AG09309 (cell line): ENCODE measurements around the gene SRD5A1.

Experiments used
- DNase-seq: peaks from one replicate; pipeline ENCODE4 v3.0.0-alpha.2; 2010; ENCODE audit warnings: low read depth
- H3K4me3 ChIP-seq: 2 replicates; pipeline ENCODE4 v1.5.1; 2011; ENCODE audit warnings: mild to moderate bottlenecking, low read depth, low read length, moderate library complexity; ENCODE audit not compliant: control insufficient read depth
- TF ChIP-seq, protein P1 (sequence below): IDR thresholded peaks from 2 replicates; pipeline ENCODE4 v1.5.1; 2011; ENCODE audit warnings: mild to moderate bottlenecking, low read depth, low read length, inconsistent platforms; ENCODE audit not compliant: insufficient read depth, control insufficient read depth; ENCODE audit errors: missing control alignments

SRD5A1 gene

GRCh38 chr5:6611334-6612256 lies 21.6 kb upstream of the SRD5A1 start:
- TF ChIP-seq, protein P1, sequence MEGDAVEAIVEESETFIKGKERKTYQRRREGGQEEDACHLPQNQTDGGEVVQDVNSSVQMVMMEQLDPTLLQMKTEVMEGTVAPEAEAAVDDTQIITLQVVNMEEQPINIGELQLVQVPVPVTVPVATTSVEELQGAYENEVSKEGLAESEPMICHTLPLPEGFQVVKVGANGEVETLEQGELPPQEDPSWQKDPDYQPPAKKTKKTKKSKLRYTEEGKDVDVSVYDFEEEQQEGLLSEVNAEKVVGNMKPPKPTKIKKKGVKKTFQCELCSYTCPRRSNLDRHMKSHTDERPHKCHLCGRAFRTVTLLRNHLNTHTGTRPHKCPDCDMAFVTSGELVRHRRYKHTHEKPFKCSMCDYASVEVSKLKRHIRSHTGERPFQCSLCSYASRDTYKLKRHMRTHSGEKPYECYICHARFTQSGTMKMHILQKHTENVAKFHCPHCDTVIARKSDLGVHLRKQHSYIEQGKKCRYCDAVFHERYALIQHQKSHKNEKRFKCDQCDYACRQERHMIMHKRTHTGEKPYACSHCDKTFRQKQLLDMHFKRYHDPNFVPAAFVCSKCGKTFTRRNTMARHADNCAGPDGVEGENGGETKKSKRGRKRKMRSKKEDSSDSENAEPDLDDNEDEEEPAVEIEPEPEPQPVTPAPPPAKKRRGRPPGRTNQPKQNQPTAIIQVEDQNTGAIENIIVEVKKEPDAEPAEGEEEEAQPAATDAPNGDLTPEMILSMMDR = no peak
- no peak for DNase-seq
- H3K4me3 ChIP-seq = no peak overlapping the region

DNA sequence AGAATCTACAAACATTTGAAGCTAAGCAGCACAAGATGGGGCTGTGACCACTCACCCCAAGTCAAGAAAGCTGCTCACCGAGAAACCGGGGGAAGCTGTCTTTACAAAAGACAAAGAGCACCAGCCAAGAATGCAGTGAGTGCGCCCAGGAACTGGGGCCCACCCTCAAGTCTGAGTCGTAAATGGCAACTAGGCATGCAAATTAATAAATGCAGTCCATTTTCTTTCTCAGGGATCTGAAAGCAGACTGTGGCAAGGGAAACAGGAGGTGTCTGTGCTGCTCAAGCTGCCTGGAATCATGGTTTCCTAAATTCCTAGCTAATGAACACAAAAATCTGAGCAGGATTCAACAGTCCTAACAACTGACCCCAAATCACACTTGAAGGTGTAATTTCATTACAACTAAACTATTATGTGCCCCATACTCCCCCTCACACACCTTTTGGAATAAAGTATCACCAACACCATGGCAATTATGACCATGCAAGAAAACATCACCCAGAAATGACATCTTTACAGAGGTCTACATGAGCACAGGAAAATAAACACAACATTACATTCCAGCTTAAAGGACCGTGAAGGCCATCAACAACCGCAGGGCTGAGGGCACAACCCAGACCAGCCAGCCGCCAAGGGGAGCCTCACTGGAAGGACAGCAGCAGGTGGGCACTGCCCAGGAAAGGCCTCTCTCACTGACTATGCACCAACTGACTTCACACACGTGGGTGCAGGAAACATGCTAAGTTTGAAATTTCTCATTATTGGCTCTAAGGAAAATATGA lies 18.0 kb upstream of the SRD5A1 start:
- H3K4me3 ChIP-seq = no peak overlapping the region
- no peak for DNase-seq
- TF ChIP-seq, protein P1 = no peak

DNA sequence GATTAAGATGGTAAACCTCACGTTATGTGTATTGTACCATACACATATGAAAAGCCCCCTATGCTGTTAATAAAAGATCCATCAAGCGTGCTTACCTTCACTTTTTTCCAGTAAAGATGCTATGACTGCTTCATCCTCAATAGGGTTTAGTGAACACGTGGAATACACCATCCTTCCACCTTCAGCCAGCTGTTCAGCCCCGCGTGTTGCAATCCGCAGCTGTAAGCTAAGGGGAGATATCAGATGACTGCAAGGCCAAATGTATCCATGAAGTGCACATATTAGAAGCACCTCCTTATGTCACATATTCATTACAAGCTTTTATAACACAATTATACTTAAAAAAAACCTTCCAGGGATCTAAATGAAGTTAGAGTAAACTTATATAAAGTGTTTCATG lies 16.6 kb upstream of the SRD5A1 start:
- DNase-seq = no peak
- TF ChIP-seq, protein P1 = no peak
- H3K4me3 ChIP-seq = no peak overlapping the region

GRCh38 chr5:6623228-6623627 lies 10.0 kb upstream of the SRD5A1 start:
- H3K4me3 ChIP-seq = no peak overlapping the region
- TF ChIP-seq, protein P1 = no peak
- DNase-seq = no peak

- TF ChIP-seq, protein P1 = no peak
- H3K4me3 ChIP-seq = no peak overlapping the region
- DNase-seq = no peak
These were observed 9.3 kb upstream of the SRD5A1 start for GRCh38 chr5:6623941-6624340.

- no peak overlapping the region for H3K4me3 ChIP-seq
- TF ChIP-seq, protein P1 = no peak
- no peak for DNase-seq
These were observed 6.7 kb upstream of the SRD5A1 start for GRCh38 chr5:6626508-6626907.
